Heart right ventricle (tissue), 16 donors: ENCODE results near the gene SNX1. TPM values are rescaled to one million over a fixed set of nuclear protein-coding genes. Genes with fewer than 3 reads are reported as not detected.
A peak's percentile ranks its signal among the peaks of the same experiment; 100 is the strongest.

Experiments used
- ATAC-seq, 8 donors: fragments of 200-7000 bp; cut with Tn5 transposase; one replicate each; pipeline ENCODE4 v1.9.1; 2020; ENCODE audit warnings: mild to moderate bottlenecking in 8 of 8, moderate library complexity in 8 of 8, moderate number of reproducible peaks in 1 of 8
- DNase-seq, 2 donors: peaks; one replicate each; pipeline ENCODE4 v3.0.0-alpha.2; 2020
- H3K27ac ChIP-seq, 10 donors: fragments of 200-600 bp; sonication (generic) in 2 of 10; one replicate each; pipeline versions ENCODE4 v1.5.0 to v1.8.0; 2020 to 2022; ENCODE audit warnings: mild to moderate bottlenecking in 3 of 10
- H3K27me3 ChIP-seq, 7 donors: fragments of 200-600 bp; one replicate each; pipeline ENCODE4 v1.8.0; 2021 to 2022; ENCODE audit warnings: mild to moderate bottlenecking in 2 of 7
- H3K36me3 ChIP-seq, 9 donors: fragments of 200-600 bp; sonication (generic) in 1 of 9; one replicate each; pipeline versions ENCODE4 v1.5.0 to v1.8.0; 2020 to 2022; ENCODE audit warnings: mild to moderate bottlenecking in 2 of 9
- H3K4me1 ChIP-seq, 9 donors: fragments of 200-600 bp; sonication (generic) in 1 of 9; one replicate each; pipeline versions ENCODE4 v1.5.0 to v1.8.0; 2020 to 2022; ENCODE audit warnings: mild to moderate bottlenecking in 4 of 9
- H3K4me3 ChIP-seq, 10 donors: fragments of 200-600 bp; sonication (generic) in 2 of 10; one replicate each; pipeline versions ENCODE4 v1.5.0 to v1.8.0; 2020 to 2022; ENCODE audit warnings: mild to moderate bottlenecking in 7 of 10, moderate library complexity in 2 of 10
- H3K9me3 ChIP-seq, 11 donors: fragments of 200-600 bp in 10 of 11; sonication (generic) in 2 of 11; one replicate each; pipeline versions ENCODE4 v1.5.0 to v1.8.0; 2013 to 2022; ENCODE audit warnings: mild to moderate bottlenecking in 2 of 11, control low read depth in 1 of 11, moderate library complexity in 1 of 11
- CTCF ChIP-seq, 9 donors: fragments of 200-600 bp; sonication (generic) in 2 of 9; IDR thresholded peaks; one replicate each; pipeline versions ENCODE4 v1.5.0 to v1.8.0; 2021 to 2022; ENCODE audit warnings: antibody characterized with exemption in 9 of 9, mild to moderate bottlenecking in 5 of 9, moderate library complexity in 1 of 9
- WGBS, 2 donors: extraction: QIAGEN DNeasy Blood & Tissue Kit; methylation state at CpG; one replicate each; pipeline ENCODE4 v1.1.7; 2013; ENCODE audit warnings: inconsistent platforms in 1 of 2; 5-methylcytosine and 5-hydroxymethylcytosine counted together
- intact Hi-C, 10 donors: fragments of 100-400 bp; cut with DNase I; formaldehyde crosslinking; loops; one replicate each; pipeline versions ENCODE4 v1.11.1 to v1.14.2; 2022
- polyA plus RNA-seq, 2 donors: library from polyadenylated mRNA; stranded (reverse); fragments of 200-250 nt; gene quantifications; one replicate each; pipeline ENCODE4 v1.2.3, GENCODE V29; 2013
- total RNA-seq, 10 donors: library from RNA; stranded (reverse); fragmentation: NEBNext Ultra II Directional in 3 of 10; extraction: Animal tissue kit (Norgen Biotek cat#: 25700) in 3 of 10; gene quantifications; one replicate each; pipeline versions ENCODE4 v1.2.1 to v1.2.4, GENCODE V29; 2021 to 2023
- donor health status: Arrhythmogenic right ventricular cardiomyopathy.
- donor health status: ischemic (EF 13 %, LVEDD 7.1; RV severe dilation, severe dysfunction).
- donor health status: healthy with polysubstance abuse.
- donor health status: DM: no; HTN: yes; CAD: no.
- donor health status: DM: no; HTN: no; CAD: no.
- donor health status: ischemic (EF 25% LVEDD 6.9; RV normal size, moderate dysfunction).
- donor health status: ischemic (EF 25% LVEDD 5.7; RV mildly dilated, moderate dysfunction).
- donor health status: healthy.
- donor health status: DM: yes; HTN: yes; CAD: no.
- donor health status: Ischemic cardiomyopathy.
- donor health status: ischemic (EF 35%, LVEDD 5.7; RV mildly dilated, moderate dysfunction).
- donor health status: nonischemic (EF 11% LVEDD 7.7; RV severe dilation, severe dysfunction).
- donor health status: DM: yes; HTN: yes; CAD: no.
- donor health status: PGD.
- donor health status: ischemic (EF 29% LVEDD 5.4; RV normal size, mild dysfunction).
- donor health status: nonischemic (EF 23%, LVEDD 6.1; RV moderate dilation, normal function).

Gene SNX1
- total and polyA plus RNA-seq, 12 donors: 44.9 to 110 (median 88.7) TPM

GRCh38 chr15:64137226-64137833 is 41.5 kb downstream of the SNX1 start:
- H3K9me3 ChIP-seq: no peaks in the 10 kb centered on the region
- no peaks in the 10 kb centered on the region for H3K27me3 ChIP-seq
- 62 to 64% methylated on average over 8 of the region's 8 CpGs for WGBS, 2 donors
- ATAC-seq (peak; percentile 42 to 73 (median 54)), DNase-seq (no peak)
- peaks cover 0 to 93% (median 41%) of the 10 kb centered on the region in 9 donors for H3K36me3 ChIP-seq
- TF ChIP-seq CTCF (IDR thresholded peaks at IDR 0.05): peak in 7 of 9 donors; percentile 8 to 43 (median 14)
- H3K4me3 ChIP-seq: no peak overlapping the region
- peak overlapping the region in 3 of 10 donors; percentile 15 to 34 (median 26) for H3K27ac ChIP-seq
- intact Hi-C loops: no loop called here
- H3K4me1 ChIP-seq: peaks cover 0 to 33% (median 19%) of the 10 kb centered on the region in 9 donors

GRCh38 chr15:64138331-64138941 is 42.7 kb downstream of the SNX1 start:
- Histone ChIP-seq H3K36me3 (peaks cover 0 to 93% (median 41%) of the 10 kb centered on the region in 9 donors), H3K4me3 (no peak overlapping the region), H3K4me1 (peaks cover 0 to 22% (median 11%) of the 10 kb centered on the region in 9 donors), H3K9me3 (no peaks in the 10 kb centered on the region), H3K27ac (no peak overlapping the region), H3K27me3 (no peaks in the 10 kb centered on the region)
- no peak for TF ChIP-seq CTCF (IDR thresholded peaks at IDR 0.05)
- no peak for DNase-seq
- WGBS, 2 donors: 97% methylated on average over 4 of the region's 4 CpGs
- no peak for ATAC-seq
- intact Hi-C loops: no loop called here

- Histone ChIP-seq H3K27ac (no peak overlapping the region), H3K36me3 (peaks cover 0 to 89% (median 35%) of the 10 kb centered on the region in 9 donors), H3K4me3 (no peak overlapping the region), H3K27me3 (no peaks in the 10 kb centered on the region), H3K4me1 (peaks cover under 1 to 20% (median 8%) of the 10 kb centered on the region in 9 donors), H3K9me3 (no peaks in the 10 kb centered on the region)
- no peak for TF ChIP-seq CTCF (IDR thresholded peaks at IDR 0.05)
- no peak for DNase-seq
- intact Hi-C loops: no loop called here
- ATAC-seq: no peak
- WGBS, 2 donors: 97 to 98% methylated on average over 8 of the region's 8 CpGs
These were observed 46.2 kb downstream of the SNX1 start for GRCh38 chr15:64141798-64142512.

GRCh38 chr15:64143276-64143675 is 47.5 kb downstream of the SNX1 start:
- TF ChIP-seq CTCF (IDR thresholded peaks at IDR 0.05): no peak
- Histone ChIP-seq H3K9me3 (no peaks in the 10 kb centered on the region), H3K4me3 (no peak overlapping the region), H3K27ac (no peak overlapping the region), H3K4me1 (peaks cover 2 to 21% (median 11%) of the 10 kb centered on the region in 9 donors), H3K27me3 (no peaks in the 10 kb centered on the region), H3K36me3 (peaks cover 0 to 76% (median 22%) of the 10 kb centered on the region in 9 donors)
- intact Hi-C loops: no loop called here
- WGBS, 2 donors: 86 to 87% methylated on average over 6 of the region's 6 CpGs
- ATAC-seq (no peak), DNase-seq (no peak)
